NB4 (cell line): ENCODE measurements around the gene SHCBP1.
A peak's percentile ranks its signal among the peaks of the same experiment; 100 is the strongest.

Experiments used
- DNase-seq: peaks from one replicate; pipeline ENCODE4 v3.0.0; 2010; ENCODE audit warnings: low read depth
- H3K4me3 ChIP-seq: one replicate; pipeline ENCODE4 v1.5.1; 2011; ENCODE audit warnings: mild to moderate bottlenecking, low read depth, low read length, moderate library complexity
- MYC ChIP-seq: IDR thresholded peaks from 2 replicates; pipeline ENCODE4 v1.6.1; 2011; ENCODE audit warnings: low read depth, low read length
- POLR2A ChIP-seq: IDR thresholded peaks from 2 replicates; pipeline ENCODE4 v1.6.1; 2011; ENCODE audit warnings: mild to moderate bottlenecking; ENCODE audit not compliant: insufficient read length; ENCODE audit errors: extremely low read depth
- TF ChIP-seq, protein P1 (sequence below): IDR thresholded peaks from 2 replicates; pipeline ENCODE4 v1.6.1; 2011; ENCODE audit warnings: low read depth, low read length
- TF ChIP-seq, protein P2 (sequence below): IDR thresholded peaks from one replicate; pipeline ENCODE4 v1.5.1; 2012; ENCODE audit warnings: low read depth, low read length

SHCBP1 gene

DNA sequence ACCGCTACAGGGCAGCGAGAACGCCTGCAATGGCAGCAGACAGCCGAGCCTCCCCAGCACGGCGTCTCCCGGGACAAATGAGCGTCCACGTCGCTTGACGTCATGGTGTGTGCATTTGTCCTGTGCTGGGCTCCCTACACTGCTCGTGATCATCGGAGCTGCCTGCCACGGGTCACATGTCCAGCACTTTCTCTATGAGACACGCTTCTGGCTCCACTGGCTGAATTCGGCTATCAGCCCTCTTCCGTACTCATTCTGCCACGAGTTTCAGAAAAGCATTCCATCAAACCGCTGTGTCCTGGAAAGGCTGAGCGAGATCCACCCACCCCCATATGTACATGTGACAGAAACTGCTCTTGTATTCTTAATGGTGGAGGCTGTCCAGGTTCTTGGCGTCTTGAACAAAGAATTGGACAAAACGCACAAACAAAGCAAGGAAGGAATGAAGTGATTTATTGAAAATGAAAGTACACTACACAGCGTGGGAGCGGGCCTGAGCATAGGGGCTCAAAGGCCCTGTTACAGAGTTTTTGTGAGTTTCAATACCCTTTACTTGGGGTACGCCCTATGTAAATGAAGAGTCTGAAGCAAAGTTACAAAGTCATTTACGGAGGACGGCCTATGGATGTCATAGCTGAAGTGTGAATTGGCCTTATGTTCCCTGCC is 28.5 kb upstream of the SHCBP1 start:
- no peak for DNase-seq
- TF ChIP-seq, protein P1, sequence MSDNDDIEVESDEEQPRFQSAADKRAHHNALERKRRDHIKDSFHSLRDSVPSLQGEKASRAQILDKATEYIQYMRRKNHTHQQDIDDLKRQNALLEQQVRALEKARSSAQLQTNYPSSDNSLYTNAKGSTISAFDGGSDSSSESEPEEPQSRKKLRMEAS = no peak
- no peak for TF ChIP-seq POLR2A
- TF ChIP-seq MYC = no peak
- TF ChIP-seq, protein P2, sequence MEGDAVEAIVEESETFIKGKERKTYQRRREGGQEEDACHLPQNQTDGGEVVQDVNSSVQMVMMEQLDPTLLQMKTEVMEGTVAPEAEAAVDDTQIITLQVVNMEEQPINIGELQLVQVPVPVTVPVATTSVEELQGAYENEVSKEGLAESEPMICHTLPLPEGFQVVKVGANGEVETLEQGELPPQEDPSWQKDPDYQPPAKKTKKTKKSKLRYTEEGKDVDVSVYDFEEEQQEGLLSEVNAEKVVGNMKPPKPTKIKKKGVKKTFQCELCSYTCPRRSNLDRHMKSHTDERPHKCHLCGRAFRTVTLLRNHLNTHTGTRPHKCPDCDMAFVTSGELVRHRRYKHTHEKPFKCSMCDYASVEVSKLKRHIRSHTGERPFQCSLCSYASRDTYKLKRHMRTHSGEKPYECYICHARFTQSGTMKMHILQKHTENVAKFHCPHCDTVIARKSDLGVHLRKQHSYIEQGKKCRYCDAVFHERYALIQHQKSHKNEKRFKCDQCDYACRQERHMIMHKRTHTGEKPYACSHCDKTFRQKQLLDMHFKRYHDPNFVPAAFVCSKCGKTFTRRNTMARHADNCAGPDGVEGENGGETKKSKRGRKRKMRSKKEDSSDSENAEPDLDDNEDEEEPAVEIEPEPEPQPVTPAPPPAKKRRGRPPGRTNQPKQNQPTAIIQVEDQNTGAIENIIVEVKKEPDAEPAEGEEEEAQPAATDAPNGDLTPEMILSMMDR = no peak
- H3K4me3 ChIP-seq = no peak overlapping the region

DNA sequence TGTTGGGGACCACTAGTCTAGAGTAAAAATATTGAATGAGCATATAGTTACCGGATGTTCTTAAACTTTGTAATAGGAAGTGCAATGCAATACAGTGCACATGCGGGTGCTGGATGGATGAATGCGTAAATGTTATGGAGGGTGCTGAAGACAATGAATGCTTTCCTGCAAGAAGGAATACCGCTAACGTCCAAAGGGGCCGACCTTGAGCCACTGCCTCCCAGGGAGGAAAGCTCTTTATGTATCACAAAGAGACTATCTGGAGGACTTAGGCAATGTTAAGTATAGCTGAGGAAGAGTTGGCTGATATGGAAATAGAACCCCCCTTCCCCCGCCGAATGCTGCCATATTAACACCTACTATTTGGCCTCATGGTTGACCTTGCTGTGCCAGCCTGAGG is 27.5 kb upstream of the SHCBP1 start:
- DNase-seq = no peak
- H3K4me3 ChIP-seq = no peak overlapping the region
- TF ChIP-seq, protein P1 = no peak
- TF ChIP-seq, protein P2 = no peak
- TF ChIP-seq MYC (no peak), POLR2A (no peak)

DNA sequence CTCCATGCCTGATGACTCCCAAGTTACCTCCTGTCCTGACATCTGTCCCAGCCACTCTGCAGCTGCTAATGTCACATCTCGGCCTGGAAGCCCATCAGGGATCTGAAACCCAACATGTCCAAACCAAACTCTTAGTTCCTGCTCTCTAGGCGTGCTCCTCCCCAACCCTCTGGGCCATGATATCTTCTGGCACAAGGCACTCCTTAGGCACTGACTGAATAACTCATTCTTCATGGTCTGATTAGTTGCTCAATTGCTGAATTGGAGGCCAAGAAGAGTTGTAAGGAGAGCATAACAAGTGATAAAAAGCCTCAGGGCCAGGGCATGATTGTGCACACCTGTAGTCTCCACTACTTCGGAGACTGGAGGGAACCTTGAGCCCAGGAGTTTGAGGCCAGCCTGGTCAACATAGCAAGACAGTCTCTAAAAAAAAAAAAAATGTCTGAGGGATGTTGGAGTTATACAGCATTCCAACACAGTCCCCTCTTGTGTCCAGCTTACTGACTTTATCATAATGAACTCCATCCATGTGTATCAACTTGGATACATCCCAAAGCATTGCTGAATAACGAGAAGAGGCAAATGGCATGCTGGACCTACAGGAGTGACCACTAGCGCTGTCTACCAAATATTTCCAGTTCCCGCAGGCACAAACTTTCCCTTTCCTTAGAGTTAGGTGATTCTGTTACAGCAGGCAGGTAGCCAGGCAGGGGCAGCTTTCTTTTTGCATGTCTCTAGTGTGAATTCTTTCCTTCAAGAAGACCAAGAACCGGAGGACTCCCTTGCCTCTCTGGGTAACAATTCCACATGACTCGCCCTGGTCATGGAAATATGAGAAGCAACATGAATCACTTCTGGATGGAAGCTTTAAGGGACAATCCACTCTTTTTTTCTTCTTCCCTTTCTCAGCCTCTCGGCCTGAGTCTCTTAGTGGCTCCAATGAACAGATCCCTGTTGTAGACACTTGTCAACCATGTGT is 18.1 kb upstream of the SHCBP1 start:
- H3K4me3 ChIP-seq = no peak overlapping the region
- TF ChIP-seq POLR2A = no peak
- DNase-seq = no peak

DNA sequence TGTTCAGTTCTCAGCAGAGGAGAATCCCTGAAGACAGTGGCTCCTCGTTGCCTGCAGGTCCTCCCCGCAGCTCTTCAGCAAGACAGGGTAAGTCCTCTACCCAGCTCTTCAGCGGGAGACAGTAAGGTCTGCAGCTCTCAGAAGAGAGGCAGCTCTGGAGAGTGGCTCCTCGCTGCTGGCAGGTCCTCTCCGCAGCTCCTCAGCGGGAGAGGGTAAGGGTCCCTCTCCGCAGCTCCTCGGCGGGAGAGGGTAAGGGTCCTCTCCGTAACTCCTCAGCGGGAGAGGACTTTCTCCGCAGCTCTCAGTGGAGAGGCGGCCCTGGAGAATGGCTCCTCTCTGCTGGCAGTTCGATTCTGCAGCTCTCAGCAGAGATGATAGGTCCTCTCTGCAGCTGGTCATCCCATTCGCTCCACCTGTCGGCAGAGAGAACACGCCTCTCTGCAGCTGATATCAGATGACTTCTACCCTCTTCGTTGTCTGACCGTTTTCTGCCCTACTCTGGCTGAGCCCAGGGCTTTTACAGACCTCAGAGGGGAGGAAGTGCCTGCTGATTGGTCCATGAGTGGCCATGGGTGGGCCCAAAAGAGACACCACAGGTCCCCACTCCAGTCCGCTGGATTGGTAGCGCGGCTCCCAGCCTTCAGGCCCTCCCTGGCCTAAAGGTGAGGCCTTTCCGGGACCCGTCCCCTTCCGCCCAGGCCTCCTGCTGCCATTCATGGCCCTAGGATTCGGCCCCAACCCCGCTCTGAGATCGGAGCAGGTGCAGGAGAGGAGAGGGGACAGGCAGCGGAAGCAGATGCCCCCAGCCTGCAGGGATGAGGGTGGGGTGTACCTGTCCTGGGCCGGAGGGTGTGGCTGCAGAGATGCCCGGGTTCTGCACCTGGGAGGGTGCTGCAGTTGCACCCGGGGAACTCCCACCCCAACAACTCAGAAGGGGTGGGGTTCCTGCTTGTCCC is 11.9 kb upstream of the SHCBP1 start:
- DNase-seq = no peak
- no peak overlapping the region for H3K4me3 ChIP-seq
- TF ChIP-seq, protein P2 = no peak

DNA sequence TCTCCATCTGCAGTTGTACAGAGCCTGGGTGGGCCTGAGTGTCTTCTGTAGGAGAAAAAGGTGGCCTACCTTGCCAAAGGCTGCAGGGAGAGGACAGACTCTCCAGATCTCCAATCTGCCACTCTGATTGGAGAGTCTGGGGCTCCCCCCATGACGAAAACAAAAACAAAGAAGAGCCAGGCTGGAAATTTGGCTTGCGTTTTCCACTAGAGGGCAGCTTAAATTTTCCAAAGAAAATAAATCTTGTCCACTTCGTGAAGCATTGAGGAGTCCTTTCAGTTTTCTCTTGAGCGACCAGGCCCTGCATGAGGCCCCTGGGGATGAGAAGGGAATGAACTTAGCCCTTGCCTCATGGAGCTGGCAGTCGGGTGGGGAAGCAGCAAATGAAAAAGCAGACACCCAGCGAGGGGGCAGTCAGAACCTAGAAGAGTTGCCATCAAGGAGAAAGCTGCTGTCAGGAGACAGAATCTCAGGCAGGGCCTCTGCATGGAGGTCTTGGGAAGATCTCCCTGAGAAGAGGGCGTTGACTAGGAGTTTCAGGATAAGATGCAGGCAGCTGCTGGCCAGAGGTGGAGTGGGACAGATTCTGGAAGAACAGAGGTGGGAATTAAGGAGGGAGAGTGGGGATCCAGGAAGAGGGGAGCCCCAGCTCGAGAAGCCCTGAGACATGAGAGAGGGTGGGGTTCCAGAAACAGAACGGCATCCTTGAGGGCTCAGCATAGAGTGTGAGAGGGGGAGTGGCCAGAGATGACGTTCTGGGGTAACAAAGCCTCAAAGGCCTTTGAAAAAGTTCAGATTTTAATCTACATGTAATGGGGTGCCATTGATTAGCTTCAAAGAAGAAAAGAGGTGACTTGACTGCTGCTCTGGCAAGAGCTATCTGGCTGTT is 8.4 kb upstream of the SHCBP1 start:
- no peak overlapping the region for H3K4me3 ChIP-seq
- TF ChIP-seq, protein P2 = peak; percentile 40
- TF ChIP-seq, protein P1 = no peak
- TF ChIP-seq POLR2A (no peak), MYC (no peak)
- DNase-seq = peak; percentile 41
